ENCODE measurements around the gene GCHFR.

DNA sequence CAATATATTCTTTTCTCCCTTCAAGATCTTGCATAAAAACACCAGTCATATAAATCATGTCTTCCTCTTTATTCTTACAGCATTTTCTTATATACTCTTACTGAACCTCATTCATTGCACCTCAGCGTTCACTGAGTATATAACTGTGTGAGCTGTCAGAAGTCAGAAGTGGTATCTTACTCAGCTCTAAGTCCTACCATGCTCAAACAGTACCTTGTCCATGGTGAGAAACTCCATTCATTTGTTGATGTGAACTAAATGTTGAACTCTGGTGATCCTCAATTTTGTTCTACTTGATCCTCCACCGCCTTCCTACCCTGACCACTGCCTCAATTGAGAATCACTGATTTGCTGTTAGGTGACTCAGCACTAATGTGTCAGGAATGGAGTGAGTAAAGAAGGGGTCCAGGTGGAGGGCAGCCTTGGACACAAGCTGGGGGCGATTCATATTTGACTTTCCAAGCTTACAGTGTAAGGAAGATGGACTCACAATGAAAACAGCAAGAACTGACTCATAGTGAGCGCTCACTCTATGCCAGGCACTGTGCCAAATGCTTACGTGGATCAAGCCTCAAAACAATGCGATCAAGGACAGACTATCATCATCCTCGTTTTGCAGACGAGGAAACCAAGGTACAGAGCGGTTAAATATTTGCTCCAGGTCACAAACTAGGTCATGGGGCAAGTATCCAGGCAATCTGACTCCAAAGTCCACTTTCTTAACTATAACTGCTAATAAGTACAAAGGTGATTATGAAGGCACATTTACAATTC, 29.5 kb downstream of the GCHFR start:
- TF ChIP-seq, protein P1, sequence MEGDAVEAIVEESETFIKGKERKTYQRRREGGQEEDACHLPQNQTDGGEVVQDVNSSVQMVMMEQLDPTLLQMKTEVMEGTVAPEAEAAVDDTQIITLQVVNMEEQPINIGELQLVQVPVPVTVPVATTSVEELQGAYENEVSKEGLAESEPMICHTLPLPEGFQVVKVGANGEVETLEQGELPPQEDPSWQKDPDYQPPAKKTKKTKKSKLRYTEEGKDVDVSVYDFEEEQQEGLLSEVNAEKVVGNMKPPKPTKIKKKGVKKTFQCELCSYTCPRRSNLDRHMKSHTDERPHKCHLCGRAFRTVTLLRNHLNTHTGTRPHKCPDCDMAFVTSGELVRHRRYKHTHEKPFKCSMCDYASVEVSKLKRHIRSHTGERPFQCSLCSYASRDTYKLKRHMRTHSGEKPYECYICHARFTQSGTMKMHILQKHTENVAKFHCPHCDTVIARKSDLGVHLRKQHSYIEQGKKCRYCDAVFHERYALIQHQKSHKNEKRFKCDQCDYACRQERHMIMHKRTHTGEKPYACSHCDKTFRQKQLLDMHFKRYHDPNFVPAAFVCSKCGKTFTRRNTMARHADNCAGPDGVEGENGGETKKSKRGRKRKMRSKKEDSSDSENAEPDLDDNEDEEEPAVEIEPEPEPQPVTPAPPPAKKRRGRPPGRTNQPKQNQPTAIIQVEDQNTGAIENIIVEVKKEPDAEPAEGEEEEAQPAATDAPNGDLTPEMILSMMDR (IDR thresholded peaks at IDR 0.05; ENCODE audit: low read length) = no peak
- TF ChIP-seq EZH2phosphoT487 (IDR thresholded peaks at IDR 0.05; ENCODE audit: low read length) = no peak

Data from MM.1S (cell line).